Measurements from ENCODE around the gene TLR2.

DNA sequence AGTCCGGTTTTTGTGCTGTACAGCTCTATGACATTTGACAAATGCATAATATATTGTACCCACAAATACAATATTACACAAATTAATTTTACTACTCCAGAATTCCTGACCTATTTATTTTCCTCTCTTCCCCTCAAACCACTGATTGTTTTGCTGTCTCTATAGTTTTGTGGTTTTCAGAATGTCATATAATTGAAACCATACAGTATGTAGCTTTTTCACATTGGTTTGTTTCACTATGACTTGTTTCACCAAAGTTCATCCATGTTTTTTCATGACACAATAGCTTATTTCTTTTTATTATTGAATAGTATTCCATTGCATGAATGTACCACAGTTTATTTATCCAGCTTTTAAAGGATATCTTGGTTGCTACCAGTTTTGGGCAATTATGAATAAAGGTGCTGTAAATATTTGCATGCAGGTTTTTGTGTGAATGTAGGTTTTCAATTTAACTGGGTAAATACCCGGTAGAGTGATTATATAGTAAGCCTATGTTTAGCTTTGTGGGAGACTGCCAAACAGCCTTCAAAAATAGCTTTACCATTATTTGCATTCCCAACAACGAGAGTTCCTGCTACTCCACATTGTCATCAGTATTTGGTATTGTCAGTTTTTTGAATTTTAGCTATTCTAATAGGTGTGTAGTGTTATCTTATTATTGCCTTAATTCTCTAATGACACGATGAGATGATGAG, 49.8 kb downstream of the TLR2 start:
- TF ChIP-seq POLR2A (IDR thresholded peaks at IDR 0.05) (no peak), POLR2AphosphoS5 (IDR thresholded peaks at IDR 0.05) (no peak), CTCF (IDR thresholded peaks at IDR 0.05) (no peak)
